Measurements from ENCODE around the gene WIPF2. TPM values are rescaled to one million over a fixed set of nuclear protein-coding genes. Genes with fewer than 3 reads are reported as not detected.

Gene WIPF2
- total and polyA plus RNA-seq, 2 donors (not counting 1 experiment from before 2014, with no cell fraction given): 7.7 to 48.4 TPM

DNA sequence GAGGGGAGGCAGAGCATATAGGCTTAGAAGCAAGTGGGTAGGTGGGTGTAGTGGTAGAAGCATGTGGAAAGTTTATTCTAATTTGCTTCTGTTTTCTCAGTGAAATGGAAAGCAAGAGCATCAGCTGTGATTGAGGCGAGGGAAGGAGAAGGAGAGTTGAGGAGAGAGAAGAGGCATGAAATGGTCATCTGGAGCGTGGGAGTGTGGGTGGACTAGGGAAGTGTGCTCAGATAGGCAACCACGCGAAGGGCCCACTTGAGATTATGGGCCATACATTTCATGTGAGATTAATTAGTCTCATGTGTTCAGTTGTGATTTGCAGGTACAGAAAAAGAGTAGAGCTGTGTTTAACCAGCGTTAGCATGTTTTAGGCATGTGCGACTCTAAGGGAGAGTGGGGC lies 47.8 kb downstream of the WIPF2 start:
- no peaks in the 10 kb centered on the region for H3K27me3 ChIP-seq (replicated peaks in 1 of 4; ENCODE audit: control extremely low read depth in 1 of 4, control insufficient read depth in 3 of 4, insufficient read depth in 4 of 4, low read length in 3 of 4)
- TF ChIP-seq, protein P1, sequence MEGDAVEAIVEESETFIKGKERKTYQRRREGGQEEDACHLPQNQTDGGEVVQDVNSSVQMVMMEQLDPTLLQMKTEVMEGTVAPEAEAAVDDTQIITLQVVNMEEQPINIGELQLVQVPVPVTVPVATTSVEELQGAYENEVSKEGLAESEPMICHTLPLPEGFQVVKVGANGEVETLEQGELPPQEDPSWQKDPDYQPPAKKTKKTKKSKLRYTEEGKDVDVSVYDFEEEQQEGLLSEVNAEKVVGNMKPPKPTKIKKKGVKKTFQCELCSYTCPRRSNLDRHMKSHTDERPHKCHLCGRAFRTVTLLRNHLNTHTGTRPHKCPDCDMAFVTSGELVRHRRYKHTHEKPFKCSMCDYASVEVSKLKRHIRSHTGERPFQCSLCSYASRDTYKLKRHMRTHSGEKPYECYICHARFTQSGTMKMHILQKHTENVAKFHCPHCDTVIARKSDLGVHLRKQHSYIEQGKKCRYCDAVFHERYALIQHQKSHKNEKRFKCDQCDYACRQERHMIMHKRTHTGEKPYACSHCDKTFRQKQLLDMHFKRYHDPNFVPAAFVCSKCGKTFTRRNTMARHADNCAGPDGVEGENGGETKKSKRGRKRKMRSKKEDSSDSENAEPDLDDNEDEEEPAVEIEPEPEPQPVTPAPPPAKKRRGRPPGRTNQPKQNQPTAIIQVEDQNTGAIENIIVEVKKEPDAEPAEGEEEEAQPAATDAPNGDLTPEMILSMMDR (IDR thresholded peaks at IDR 0.05): no peak
- no peak for TF ChIP-seq EZH2 (IDR thresholded peaks at IDR 0.05; ENCODE audit: borderline replicate concordance, insufficient read depth, low read depth, low read length, poor library complexity, severe bottlenecking)
- ChIA-PET CTCF (no interaction called here), POLR2A (no interaction called here)
- no peak for ATAC-seq (ENCODE audit: low read depth)
- no peaks in the 10 kb centered on the region for H3K4me1 Mint-ChIP-seq
- H3K27ac ChIP-seq (ENCODE audit: low read length in 2 of 2): no peak overlapping the region
- no peak for DNase-seq
- 94% methylated on average over 6 of the region's 6 CpGs for WGBS (ENCODE audit: insufficient coverage)
- peaks cover 38% of the 10 kb centered on the region for H3K79me2 ChIP-seq (ENCODE audit: control insufficient read depth, insufficient read depth, low read length)
- H3K9ac ChIP-seq (ENCODE audit: low read length): no peak overlapping the region
- peaks cover 31% of the 10 kb centered on the region for H4K20me1 ChIP-seq (ENCODE audit: control insufficient read depth, insufficient read depth, low read length, poor library complexity, severe bottlenecking)
- H2AFZ ChIP-seq (ENCODE audit: insufficient read depth, low read depth, low read length, poor library complexity, severe bottlenecking): no peak overlapping the region
- H3K9me3 Mint-ChIP-seq (ENCODE audit: insufficient read depth): no peaks in the 10 kb centered on the region
- no peaks in the 10 kb centered on the region for H3K4me1 ChIP-seq (ENCODE audit: control insufficient read depth in 2 of 2, insufficient read depth in 2 of 2, low read length in 2 of 2)
- no peaks in the 10 kb centered on the region for H3K27me3 Mint-ChIP-seq
- H3K4me3 ChIP-seq (ENCODE audit: control extremely low read depth in 1 of 5, extremely low read depth in 1 of 5, insufficient read depth in 1 of 5, low read depth in 2 of 5, low read length in 4 of 5): no peak overlapping the region
- intact Hi-C loops (cut with micrococcal nuclease): no loop called here
- H3K9me3 ChIP-seq (ENCODE audit: control extremely low read depth in 1 of 3, control insufficient read depth in 2 of 3, insufficient read depth in 1 of 3, low read length in 2 of 3): no peaks in the 10 kb centered on the region
- no peak overlapping the region for H3K4me2 ChIP-seq (replicated peaks; ENCODE audit: low read depth, low read length, poor library complexity, severe bottlenecking)
- no peak overlapping the region for H3K27ac Mint-ChIP-seq
- peaks cover 19 to 66% of the 10 kb centered on the region in 2 experiments for H3K36me3 ChIP-seq (replicated peaks in 1 of 2; ENCODE audit: control extremely low read depth in 1 of 2, control insufficient read depth in 1 of 2, extremely low read depth in 1 of 2, insufficient read depth in 2 of 2, low read length in 1 of 2)
- H3K4me3 Mint-ChIP-seq: no peak overlapping the region

DNA sequence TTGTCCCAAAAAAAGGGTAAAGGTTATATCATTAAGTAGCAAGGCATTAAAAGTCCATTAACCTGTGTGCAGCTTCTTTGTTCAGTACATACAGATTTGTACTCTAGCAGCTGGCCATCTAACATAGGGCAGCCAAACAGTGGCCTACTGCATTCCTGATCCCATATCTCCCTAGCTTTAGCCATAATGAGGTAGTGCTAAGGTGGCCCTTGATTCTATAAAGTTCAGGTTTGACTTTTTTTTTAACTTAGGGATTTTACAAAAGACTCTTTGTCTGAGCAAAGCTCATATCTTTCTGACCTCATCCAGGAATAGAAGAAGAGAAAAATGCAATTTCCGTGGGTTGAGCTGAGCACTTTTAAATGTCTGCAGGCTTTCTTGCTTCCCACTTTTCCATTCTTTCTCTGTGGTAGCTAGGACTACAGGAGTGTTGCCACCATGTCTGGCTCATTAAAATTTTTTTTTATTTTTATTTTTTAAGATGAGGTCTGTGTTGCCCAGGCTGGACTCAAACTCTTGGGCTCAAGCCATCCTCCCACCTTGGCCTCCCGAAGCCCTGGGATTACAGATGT lies 49.1 kb downstream of the WIPF2 start:
- no peak for DNase-seq
- H3K9me3 Mint-ChIP-seq (ENCODE audit: insufficient read depth): no peaks in the 10 kb centered on the region
- Histone ChIP-seq H3K4me2 (replicated peaks; ENCODE audit: low read depth, low read length, poor library complexity, severe bottlenecking) (no peak overlapping the region), H2AFZ (ENCODE audit: insufficient read depth, low read depth, low read length, poor library complexity, severe bottlenecking) (no peak overlapping the region), H3K9me3 (ENCODE audit: control extremely low read depth in 1 of 3, control insufficient read depth in 2 of 3, insufficient read depth in 1 of 3, low read length in 2 of 3) (no peaks in the 10 kb centered on the region), H3K36me3 (replicated peaks in 1 of 2; ENCODE audit: control extremely low read depth in 1 of 2, control insufficient read depth in 1 of 2, extremely low read depth in 1 of 2, insufficient read depth in 2 of 2, low read length in 1 of 2) (peaks cover 12 to 62% of the 10 kb centered on the region in 2 experiments), H3K27ac (ENCODE audit: low read length in 2 of 2) (no peak overlapping the region), H4K20me1 (ENCODE audit: control insufficient read depth, insufficient read depth, low read length, poor library complexity, severe bottlenecking) (peaks cover 18% of the 10 kb centered on the region), H3K79me2 (ENCODE audit: control insufficient read depth, insufficient read depth, low read length) (peaks cover 29% of the 10 kb centered on the region), H3K4me1 (ENCODE audit: control insufficient read depth in 2 of 2, insufficient read depth in 2 of 2, low read length in 2 of 2) (no peaks in the 10 kb centered on the region), H3K27me3 (replicated peaks in 1 of 4; ENCODE audit: control extremely low read depth in 1 of 4, control insufficient read depth in 3 of 4, insufficient read depth in 4 of 4, low read length in 3 of 4) (no peaks in the 10 kb centered on the region), H3K4me3 (ENCODE audit: control extremely low read depth in 1 of 5, extremely low read depth in 1 of 5, insufficient read depth in 1 of 5, low read depth in 2 of 5, low read length in 4 of 5) (no peak overlapping the region), H3K9ac (ENCODE audit: low read length) (no peak overlapping the region)
- no peaks in the 10 kb centered on the region for H3K4me1 Mint-ChIP-seq
- ChIA-PET CTCF (interaction anchor here (0.6 kb wide), 1 partner anchor 43 kb away, joined by 3 read pairs; no protein-coding TSS in a partner anchor), POLR2A (no interaction called here)
- 100% methylated on average over 1 of the region's 2 CpGs for WGBS (ENCODE audit: insufficient coverage)
- TF ChIP-seq, protein P1 (IDR thresholded peaks at IDR 0.05): no peak
- TF ChIP-seq EZH2 (IDR thresholded peaks at IDR 0.05; ENCODE audit: borderline replicate concordance, insufficient read depth, low read depth, low read length, poor library complexity, severe bottlenecking): no peak
- intact Hi-C loops (cut with micrococcal nuclease): no loop called here
- no peaks in the 10 kb centered on the region for H3K27me3 Mint-ChIP-seq
- H3K4me3 Mint-ChIP-seq: no peak overlapping the region
- no peak for ATAC-seq (ENCODE audit: low read depth)
- no peak overlapping the region for H3K27ac Mint-ChIP-seq
